Left ventricle myocardium inferior (tissue), 1 donor: ENCODE measurements around the gene RXRB. TPM values are rescaled to one million over a fixed set of nuclear protein-coding genes. Genes with fewer than 3 reads are reported as not detected.
A peak's percentile ranks its signal among the peaks of the same experiment; 100 is the strongest.

Experiments used
- DNase-seq: peaks from one replicate; pipeline ENCODE4 v3.0.0-alpha.2; 2020
- H3K27ac ChIP-seq: fragments of 200-600 bp; replicated peaks from 2 replicates; pipeline ENCODE4 v1.8.0; 2021
- H3K27me3 ChIP-seq: fragments of 200-600 bp; 2 replicates; pipeline ENCODE4 v1.8.0; 2021; ENCODE audit warnings: low read depth
- H3K36me3 ChIP-seq: fragments of 200-600 bp; 2 replicates; pipeline ENCODE4 v1.8.0; 2021
- H3K4me1 ChIP-seq: fragments of 200-600 bp; 2 replicates; pipeline ENCODE4 v1.8.0; 2021
- H3K4me3 ChIP-seq: fragments of 200-600 bp; 2 replicates; pipeline ENCODE4 v1.8.0; 2021; ENCODE audit warnings: mild to moderate bottlenecking, moderate library complexity
- H3K9me3 ChIP-seq: fragments of 200-600 bp; replicated peaks from 2 replicates; pipeline ENCODE4 v1.8.0; 2021
- CTCF ChIP-seq: fragments of 200-600 bp; IDR thresholded peaks from 2 replicates; pipeline ENCODE4 v1.8.0; 2021; ENCODE audit warnings: antibody characterized with exemption, mild to moderate bottlenecking, borderline replicate concordance
- intact Hi-C: fragments of 100-400 bp; cut with micrococcal nuclease; formaldehyde crosslinking; loops from one replicate; pipeline ENCODE4 v1.11.0; 2022
- total RNA-seq: library from RNA; stranded (reverse); fragmentation: NEBNext Ultra II Directional; extraction: Animal tissue kit (Norgen Biotek cat#: 25700); gene quantifications from one replicate; pipeline ENCODE4 v1.2.1, GENCODE V29; 2021
- donor health status: DM: no; HTN: yes; CAD: no; lungs with severe emphysema.

Gene RXRB
- total RNA-seq, 1 donor from 2014 or later: 40.3 TPM

- Histone ChIP-seq H3K4me1 (peaks cover 70% of the 10 kb centered on the region), H3K36me3 (peaks cover 39% of the 10 kb centered on the region), H3K9me3 (no peaks in the 10 kb centered on the region), H3K27me3 (peaks cover 6% of the 10 kb centered on the region), H3K4me3 (peak overlapping the region; percentile 70), H3K27ac (peak overlapping the region; percentile 83)
- intact Hi-C loops: no loop called here
- TF ChIP-seq CTCF: no peak
- no peak for DNase-seq
These were observed 6.8 kb downstream of the RXRB start for GRCh38 chr6:33193619-33194018.

DNA sequence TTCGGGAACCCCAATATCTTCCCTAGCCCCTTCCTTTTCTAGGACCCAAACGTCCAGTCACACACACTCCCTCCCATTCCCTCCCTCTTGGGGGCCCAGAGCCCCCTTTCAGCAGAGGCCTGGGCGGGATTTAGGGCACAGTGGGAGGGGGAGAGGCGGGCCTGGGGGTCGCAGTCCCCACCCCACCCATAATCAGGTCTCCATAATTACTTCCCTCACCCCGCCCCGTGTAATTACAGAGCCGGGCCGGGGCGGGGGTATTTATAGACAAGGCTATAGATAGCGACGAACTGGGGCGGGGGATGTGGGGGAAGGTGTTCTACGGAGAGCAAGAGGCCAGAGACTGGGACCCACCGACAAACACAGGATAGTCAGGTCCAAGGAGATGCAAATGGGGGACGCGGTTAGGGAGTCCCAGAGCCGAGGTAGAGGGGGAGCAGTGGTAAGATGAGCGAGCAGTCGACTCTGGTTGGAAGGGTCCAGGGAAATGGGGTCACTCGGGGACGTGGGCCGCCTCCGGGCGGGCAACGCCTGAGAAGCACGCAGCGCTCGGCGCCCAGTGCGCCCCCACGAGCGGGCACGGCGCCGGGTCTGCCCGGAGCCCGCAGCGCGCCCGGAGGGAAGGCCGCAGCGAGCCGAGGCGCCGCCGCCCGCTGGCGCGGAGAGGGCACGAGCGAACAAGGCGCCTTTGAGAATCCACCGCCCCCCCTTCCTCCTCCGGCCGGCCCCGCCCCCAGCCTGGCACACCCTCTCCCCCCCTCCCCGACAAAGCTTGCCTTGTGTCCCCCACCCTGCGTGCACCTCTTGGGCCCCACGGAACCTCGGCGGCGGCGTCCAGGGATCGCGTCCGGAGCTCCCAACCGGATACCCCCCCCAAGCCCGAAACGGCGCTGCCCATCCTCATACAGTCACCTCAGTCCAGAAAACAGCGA is 7.5 kb downstream of the RXRB start:
- peaks cover 63% of the 10 kb centered on the region for H3K4me1 ChIP-seq
- TF ChIP-seq CTCF: no peak
- H3K4me3 ChIP-seq: peak overlapping the region; percentile 70
- peak overlapping the region; percentile 83 for H3K27ac ChIP-seq
- H3K9me3 ChIP-seq: no peaks in the 10 kb centered on the region
- H3K36me3 ChIP-seq: peaks cover 39% of the 10 kb centered on the region
- DNase-seq: peak; percentile 46
- peaks cover 6% of the 10 kb centered on the region for H3K27me3 ChIP-seq
- intact Hi-C loops: no loop called here

GRCh38 chr6:33192105-33192646 is 8.3 kb downstream of the RXRB start, which contains the start of gene COL11A2:
Gene COL11A2 (minus strand): TSS chr6:33192467. CDS start chr6:33192240, 227 bp downstream.
- no peak for DNase-seq
- H3K4me1 ChIP-seq: peaks cover 55% of the 10 kb centered on the region
- no peak for TF ChIP-seq CTCF
- H3K4me3 ChIP-seq: peak within 1 kb of the TSS; percentile 70
- H3K36me3 ChIP-seq: peaks cover 33% of the 10 kb centered on the region
- intact Hi-C loops: no loop called here
- H3K27ac ChIP-seq: peak within 1 kb of the TSS; percentile 83
- H3K9me3 ChIP-seq: no peaks in the 10 kb centered on the region
- H3K27me3 ChIP-seq: peaks cover 6% of the 10 kb centered on the region

- peak; percentile 39 for DNase-seq
- H3K9me3 ChIP-seq: no peaks in the 10 kb centered on the region
- H3K27me3 ChIP-seq: peaks cover 6% of the 10 kb centered on the region
- peaks cover 49% of the 10 kb centered on the region for H3K4me1 ChIP-seq
- intact Hi-C loops: no loop called here
- TF ChIP-seq CTCF: no peak
- peak overlapping the region; percentile 70 for H3K4me3 ChIP-seq
- peaks cover 26% of the 10 kb centered on the region for H3K36me3 ChIP-seq
- no peak overlapping the region for H3K27ac ChIP-seq
These were observed 8.9 kb downstream of the RXRB start for GRCh38 chr6:33191383-33192104.

GRCh38 chr6:33190504-33191107 is 9.9 kb downstream of the RXRB start:
- no peak overlapping the region for H3K27ac ChIP-seq
- no peaks in the 10 kb centered on the region for H3K9me3 ChIP-seq
- H3K36me3 ChIP-seq: peaks cover 17% of the 10 kb centered on the region
- intact Hi-C loops: no loop called here
- no peak overlapping the region for H3K4me3 ChIP-seq
- H3K27me3 ChIP-seq: peaks cover 6% of the 10 kb centered on the region
- no peak for DNase-seq
- peaks cover 41% of the 10 kb centered on the region for H3K4me1 ChIP-seq
- TF ChIP-seq CTCF: no peak
